Left renal pelvis (tissue), 4 donors: ENCODE measurements around the gene EP400. TPM values are rescaled to one million over a fixed set of nuclear protein-coding genes. Genes with fewer than 3 reads are reported as not detected.
"Not testable (repeated sequence)": the region's sequence is repeated elsewhere in the genome, so short reads cannot be mapped to it uniquely, and the experiment has no call there.

ENCODE experiments used
- DNase-seq, 4 donors: peaks; one replicate each; pipeline ENCODE4 v3.0.0-alpha.2; 2013; ENCODE audit warnings: low read depth in 4 of 4, low spot score in 3 of 4
- polyA plus RNA-seq, 4 donors: library from polyadenylated mRNA; unstranded; fragments of 120-200 nt; gene quantifications; one replicate each; pipeline ENCODE4 v1.2.1, GENCODE V29; 2013; ENCODE audit not compliant: insufficient read length in 4 of 4

EP400 gene
- polyA plus RNA-seq, 4 donors, result 31.9 to 43.0 (median 38.2) TPM

DNA sequence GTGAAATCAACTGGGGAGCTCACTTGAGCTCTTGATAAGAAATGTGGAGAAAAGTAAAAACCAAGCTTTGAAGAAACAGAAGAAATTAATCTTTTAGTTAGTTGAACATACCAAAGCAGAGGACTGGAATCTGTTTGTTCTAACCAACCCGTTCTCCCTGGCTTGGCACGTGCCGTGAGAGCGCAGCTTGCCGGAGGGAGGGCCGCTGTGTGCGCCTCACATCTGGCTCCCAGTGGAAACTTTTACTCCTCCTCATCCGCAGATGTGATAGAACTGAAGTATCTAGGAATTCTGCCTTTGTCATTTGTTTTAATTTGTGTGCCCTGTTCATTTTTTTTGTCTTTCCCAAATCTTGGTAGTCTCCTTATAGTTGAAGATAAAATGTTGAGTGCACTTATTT is 129.5 kb downstream of the EP400 start:
- DNase-seq, result no peak

DNA sequence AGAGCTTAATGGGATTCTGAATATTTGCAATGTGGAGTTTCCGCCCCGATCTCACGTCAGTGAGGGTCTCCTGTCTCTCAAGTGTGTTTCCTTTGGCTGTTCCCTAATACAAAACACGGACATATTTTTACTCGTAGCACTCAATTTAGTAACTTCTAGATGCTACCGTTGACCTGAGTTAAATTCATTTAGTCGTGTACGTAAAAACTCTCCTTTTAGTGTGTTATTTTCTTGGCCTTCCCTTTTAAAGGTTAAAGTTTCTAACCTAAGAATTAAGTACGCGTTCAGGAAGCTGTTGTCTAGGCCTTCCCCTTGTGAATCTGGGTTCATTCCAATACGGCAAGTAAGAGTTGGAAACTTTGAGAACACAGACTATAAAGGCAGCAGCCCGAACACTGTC is 130.0 kb downstream of the EP400 start:
- DNase-seq, result no peak

DNA sequence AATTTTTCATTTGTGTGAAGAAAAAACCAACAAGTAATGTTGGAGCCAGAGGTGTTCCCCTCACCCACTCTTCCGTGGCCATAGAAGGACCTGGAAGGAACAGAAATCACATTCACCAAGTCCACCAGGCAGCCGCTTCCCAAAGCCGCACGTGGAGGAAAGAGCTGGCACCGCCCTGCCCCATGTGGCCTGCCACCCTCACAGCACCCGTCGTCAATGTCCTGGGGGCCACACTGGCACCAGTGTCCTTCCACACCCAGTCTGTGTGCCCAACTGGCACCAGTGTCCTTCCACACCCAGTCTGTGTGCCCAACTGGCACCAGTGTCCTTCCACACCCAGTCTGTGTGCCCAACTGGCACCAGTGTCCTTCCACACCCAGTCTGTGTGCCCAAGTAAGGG is 130.8 kb downstream of the EP400 start:
- DNase-seq, result not testable (repeated sequence)

DNA sequence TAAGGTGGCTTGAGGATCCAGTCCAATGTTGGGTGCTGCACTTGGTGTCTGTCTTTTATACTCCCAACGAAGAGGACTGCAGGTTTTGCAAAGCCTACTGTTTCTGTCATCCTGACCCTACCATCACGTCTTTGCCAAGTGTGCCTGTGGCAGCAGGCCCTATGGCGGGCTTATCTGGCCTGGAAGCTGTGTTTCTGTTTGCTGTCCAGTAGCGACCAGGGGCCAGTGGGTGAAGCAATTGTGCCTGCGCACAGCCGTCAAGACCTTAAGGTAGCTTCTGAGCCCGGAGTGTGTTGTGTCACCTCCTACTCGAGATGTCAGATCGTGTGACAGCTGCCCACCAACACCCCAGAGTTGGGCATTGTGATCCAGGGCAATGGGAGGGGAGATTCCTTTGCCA is 131.7 kb downstream of the EP400 start:
- no peak for DNase-seq

DNA sequence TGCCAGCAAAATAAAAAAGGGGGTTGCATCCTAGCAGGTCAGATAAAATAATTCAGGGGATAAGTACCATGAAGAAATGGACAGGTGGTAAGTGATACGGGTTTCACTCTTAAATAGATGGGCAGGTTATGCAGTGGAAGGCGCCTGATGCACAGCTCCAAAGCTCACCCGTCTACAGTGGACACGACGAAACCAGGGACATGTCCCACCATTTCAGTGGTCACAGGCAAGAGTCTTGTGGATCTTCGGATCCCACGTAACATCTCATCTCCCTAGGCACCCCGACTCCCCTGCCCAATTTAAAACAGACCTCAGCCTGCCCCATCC is 133.8 kb downstream of the EP400 start:
- no peak for DNase-seq

DNA sequence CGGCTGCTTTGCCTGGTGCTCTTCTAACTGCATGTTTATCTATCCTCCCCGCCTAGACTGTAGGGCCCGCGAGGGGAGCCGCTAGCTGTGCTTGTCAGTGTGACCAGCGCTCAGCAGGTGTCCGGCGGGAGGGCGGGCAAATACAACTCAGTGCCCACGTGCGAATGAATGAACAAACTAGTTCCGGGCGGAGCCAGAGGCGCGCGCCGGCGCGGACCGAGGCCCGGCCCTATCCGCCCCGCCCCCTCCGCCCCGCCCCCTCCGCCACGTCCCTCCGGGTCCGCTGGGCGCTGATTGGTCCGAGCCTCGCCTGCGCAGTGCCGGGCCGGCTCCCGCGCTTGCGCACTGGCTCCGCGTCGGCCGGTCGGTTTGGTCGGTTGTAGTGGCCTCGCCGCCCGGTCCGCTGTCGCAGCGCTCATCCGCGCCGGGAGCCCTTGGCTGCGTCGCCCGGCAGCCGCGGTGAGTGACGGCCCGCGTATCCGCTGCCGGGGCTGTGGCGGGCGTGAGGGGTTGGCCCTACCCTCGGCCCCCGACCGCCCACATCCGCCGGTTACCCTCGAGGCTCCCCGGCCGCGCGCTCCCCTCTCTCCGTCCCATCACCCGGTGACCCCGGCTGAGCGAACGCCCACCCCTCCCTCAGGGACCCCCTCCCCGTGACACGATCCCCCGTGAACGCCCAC is 134.3 kb downstream of the EP400 start:
- peak; percentile 54 to 75 (median 64) for DNase-seq

DNA sequence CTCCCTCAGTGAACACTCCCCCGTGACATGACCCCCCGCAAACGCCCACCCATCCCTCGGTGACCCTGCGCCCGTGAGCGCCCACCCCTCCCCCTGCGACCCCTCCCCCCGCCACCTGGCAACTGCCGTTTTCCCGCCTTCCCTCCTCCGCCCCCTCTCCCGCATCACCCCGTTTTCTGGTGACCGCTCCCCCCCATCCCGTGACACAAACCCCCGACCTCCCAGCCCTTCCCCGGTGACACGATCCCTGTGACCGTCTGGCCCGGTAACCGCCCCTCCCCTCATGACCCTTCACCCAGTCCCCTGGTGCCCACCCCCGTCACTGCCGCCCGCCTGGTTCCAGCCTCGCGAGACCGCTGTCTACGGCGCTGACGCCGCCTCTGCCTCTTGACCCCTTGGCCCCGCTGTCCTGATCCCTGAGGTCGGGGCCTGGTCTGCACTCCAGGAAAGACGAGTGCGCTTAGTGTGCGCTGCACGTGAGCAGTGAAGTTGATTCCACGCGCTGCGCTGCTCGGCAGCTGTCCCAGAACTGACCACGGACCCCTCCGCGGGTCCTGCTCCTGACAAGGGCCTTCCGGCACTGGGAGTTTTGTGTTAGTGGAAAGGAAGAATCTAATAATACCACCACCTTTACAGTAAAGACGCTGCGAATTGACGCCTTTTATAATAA is 135.0 kb downstream of the EP400 start:
- DNase-seq, result no peak

DNA sequence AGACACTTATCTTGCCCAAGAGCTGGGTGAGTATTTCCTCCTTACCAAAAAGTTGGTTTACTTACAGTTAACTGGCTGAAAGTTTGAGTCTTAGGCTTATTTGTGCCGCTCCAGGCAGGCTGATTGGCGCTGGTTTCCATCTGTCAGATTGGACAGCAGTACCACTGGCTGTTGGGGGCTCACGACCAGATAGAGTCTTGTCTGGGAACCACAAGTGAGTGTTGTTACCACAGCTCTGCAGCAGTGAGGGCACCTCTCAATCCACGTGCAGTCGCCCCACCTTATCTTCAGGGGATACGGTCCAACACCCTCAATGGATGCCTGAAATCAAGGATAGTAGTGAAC is 135.5 kb downstream of the EP400 start:
- no peak for DNase-seq

DNA sequence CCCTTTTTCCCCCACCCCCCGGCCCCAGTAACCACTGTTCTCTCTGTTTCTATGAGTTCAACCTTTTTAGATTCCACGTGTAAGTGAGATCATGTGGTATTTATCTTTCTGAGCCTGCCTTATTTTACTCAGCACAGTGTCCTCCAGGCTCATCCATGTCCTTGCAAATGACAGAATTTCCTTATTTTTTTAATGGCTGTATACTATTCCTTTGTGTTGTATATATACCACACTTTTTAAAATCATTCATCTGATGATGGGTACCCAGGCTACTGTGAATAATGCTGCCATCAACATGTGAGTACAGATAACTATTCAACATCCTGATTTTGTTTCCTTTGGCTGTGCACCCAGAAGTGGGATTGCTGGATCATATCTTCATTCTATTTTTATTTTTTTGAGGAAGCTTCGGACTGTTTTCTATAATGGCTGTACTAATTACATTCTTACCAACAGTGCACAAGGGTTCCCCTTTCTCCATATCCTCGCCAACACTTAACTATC is 139.7 kb downstream of the EP400 start:
- DNase-seq, result no peak

DNA sequence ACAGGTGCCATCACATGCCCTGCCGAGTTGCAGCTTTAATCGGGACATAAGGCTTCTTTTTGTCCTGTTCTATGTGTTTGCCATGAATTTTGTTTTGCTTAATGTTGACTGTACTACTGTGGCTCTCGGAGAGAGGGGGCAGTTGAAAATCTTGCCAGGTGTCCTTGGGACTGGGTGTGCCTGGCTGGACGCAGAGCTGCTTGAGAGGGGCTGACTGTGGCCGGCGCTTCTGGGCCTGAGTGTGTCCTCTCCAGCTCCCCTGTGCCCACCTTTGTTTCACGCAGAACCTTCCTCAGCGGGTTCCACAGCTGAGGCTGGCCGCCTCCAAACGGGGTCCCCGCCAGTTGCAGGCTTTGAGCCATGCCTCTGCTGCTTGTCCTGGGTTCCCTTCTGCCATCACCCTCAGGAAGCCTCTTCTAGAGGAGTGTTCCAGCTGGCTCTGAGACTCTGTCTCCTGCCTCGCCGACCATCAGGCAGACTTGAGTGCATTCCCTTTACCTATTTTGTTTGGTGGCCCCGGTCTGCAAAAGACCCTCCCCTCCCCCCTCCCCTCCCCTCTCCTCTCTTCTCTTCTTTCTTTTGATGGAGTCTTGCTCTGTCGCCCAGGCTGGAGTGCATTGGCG is 144.6 kb downstream of the EP400 start:
- DNase-seq, result no peak

DNA sequence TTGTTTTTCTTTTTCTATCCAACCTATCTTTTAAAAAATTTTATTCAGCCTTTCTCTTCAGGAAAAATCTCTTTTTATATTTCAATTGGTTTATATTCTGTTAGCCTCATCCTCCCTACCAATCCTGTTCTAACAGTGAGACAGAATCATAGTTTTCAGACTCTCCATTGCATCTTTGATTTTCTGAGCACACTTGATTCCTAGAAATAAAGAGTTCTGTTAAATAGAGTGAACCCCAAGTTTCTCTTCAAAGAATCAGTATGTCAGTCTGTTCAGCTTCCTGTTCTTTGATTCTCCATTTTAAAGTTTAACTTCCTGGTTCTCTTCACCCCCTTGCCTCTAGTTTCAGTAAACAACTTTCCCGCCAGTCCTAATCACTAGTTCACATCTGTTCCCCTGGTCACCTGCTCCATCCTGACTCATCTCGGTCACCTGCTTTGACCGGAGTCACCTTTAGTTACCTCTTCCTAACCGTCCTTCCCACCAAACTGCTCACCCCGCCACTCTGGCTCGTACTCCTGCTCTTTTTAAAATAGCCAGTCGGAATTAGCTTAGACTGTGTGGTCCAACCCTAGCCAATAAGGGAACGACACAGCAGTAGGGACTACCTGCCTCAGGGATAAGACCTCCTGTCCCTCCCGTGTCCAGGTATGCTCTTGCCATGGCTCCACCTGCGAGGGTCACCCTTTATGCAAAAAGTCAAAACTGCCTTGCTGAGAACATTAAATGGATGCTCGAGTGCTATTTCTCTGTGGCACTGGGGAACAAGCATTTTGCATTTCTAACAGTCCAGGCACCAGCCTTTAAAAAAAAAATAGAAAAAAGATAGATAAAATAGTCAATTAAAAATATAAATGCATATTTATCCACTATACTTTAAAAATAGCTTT is 146.0 kb downstream of the EP400 start:
- no peak for DNase-seq

DNA sequence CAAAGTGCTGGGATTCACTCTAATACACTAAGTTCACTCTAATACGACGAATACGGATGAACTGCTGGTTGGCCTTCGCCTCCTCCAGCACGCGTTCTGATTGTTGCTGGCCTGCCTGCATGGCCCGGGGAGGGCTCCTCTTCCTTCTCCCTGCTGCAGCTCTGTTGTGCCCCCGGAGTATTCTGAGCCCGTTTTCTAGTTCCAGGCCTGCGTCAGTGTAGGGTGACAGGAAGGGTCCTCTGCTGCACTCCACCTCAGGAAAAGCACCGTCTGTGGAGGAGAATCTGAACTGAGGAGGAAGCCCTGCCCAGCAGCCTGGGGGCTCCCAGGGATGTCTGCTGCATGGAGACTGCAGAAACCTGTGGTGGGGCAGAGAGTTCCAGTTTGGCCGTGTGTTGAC is 150.0 kb downstream of the EP400 start:
- no peak for DNase-seq

DNA sequence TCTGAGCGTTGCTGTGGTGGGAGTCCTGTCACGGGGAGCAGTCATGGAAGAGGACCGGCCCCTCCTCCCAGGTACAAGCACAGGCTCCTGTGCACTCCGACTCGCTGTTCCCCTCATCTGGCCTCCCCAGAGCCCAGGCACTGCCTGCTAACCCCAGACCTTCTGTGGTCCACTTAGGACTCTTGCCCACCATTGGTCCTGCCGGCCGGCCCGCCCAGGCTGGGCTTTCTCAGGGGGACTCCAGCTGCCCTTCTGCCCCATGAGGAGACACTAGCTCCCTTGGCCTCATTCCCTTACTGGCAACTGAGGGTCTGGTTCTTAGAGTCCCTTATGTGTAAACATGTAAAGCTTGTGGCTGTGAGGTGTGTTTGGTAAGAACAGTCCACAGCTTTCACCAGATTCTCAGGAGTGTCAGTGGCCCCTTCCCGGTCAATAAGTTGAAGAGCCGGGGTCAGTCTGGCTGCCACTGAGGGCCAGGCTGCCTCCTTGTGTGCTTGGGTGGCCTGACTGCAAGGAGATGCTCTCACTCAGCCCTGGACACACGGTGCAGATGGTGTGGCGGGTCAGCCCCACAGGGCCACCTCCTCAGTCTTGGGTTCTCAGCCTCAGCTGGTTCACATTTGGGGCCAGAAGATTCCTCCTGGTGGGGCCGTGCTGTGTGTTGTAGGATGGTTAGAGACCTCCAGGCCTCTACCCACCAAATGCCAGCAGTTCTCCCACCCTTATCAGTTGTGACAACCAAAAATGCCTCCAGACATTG is 150.7 kb downstream of the EP400 start:
- DNase-seq, result no peak

DNA sequence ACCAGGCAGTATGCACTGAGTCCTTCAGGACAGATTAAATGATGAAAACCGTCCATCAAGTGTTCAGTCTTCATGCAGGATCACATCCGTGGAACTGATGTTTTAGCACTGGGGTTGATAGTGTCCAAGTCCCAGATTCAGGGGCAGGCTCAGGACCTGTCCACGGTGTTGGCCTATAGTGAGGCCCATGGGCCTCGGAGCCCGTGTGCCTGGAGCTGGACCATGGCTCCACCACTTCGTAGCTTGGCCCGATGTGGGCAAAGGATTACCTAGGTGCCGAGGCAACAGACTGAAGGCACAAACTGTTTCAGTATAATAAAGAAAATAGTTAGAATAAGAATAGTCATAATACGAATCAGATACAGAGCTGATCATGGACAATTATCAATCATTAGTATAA is 152.6 kb downstream of the EP400 start:
- DNase-seq, result no peak

DNA sequence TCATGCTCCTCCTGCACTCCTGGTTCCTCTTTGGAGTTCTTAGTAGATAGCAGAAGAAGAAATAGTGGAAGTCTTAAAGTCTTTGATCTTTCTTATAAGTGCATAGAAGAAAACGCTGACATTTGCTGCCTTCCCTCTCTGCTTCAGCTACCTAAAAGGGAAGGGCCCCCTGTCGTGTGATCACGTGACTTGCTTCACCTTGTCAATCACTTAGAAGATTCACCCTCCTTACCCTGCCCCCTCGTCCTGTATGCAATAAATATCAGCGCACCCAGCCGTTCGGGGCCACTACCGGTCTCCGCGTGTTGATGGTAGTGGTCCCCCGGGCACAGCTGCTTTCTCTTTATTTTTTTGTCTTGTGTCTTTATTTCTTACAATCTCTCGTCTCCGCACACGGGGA is 153.3 kb downstream of the EP400 start:
- DNase-seq, result not testable (repeated sequence)

DNA sequence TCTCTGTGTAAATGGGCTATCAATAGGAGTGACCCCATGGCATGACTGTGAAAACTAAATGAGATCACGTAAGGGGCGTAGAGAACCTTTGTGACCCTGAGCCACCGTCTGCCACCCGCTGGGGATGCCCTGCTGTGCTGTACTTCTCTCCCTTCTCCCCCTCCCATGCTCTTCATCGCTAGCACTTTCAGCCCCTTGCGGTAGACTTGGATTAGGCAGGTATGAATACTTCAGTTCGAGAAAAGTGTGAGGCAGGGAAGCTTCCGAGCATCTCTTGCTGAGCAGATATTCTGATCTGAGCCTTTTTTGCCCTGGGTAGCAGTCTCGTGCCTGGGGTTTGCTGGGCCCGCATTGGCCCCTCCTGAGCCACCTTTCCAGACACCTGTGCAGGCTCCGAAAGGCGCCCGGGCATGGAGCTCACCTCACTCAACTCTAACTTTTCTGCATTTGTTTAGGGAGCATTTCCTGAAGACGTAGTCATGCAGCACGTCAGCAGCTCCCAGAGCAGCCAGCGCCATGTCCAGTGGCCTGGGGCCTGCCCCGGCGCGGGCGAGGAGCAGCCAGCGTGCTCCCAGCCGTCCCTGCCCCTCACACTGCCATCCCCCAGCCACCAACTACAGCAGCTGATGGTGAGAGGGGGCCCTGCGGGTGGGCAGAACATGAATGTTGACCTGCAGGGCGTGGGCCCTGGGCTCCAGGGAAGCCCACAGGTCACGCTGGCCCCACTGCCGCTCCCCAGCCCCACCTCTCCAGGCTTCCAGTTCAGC is 154.0 kb downstream of the EP400 start:
- no peak for DNase-seq

DNA sequence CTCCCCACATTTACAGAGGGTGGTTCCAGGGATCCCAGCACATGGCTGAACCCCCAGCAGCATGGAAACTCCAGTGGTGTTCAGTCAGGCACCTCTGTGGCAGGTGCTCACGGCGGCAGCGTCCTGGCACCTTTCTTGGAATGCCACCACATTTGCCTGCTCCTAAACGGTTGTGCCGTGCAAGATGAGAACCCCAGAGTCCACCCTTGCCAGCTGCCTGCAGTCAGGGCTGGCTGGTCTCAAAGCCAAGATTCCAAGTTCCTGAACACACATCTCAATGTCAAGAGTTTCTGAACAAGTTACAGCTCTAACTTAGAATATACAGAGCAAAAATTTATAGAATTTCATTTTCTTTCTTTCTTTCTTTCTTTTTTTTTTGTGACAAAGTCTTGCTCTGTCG is 155.7 kb downstream of the EP400 start:
- DNase-seq, result no peak

DNA sequence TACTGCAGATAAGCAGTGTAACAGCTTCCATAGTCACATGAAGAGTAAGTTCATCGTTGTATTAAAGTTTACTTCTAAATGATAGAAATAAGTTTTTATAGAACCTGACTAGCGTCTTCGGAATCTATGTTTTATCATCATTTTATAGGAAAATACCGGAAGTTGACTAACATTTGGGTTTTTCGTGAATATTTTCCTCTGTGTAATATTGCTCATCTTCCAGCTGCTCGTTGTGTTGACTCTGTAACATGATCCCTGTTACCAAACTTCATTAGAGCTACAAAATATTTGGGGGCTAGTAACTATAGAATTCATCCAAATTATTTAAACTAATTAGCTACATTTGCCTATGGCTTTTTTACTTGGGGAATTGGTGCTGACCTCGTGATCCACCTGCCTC is 157.2 kb downstream of the EP400 start:
- DNase-seq, result no peak

DNA sequence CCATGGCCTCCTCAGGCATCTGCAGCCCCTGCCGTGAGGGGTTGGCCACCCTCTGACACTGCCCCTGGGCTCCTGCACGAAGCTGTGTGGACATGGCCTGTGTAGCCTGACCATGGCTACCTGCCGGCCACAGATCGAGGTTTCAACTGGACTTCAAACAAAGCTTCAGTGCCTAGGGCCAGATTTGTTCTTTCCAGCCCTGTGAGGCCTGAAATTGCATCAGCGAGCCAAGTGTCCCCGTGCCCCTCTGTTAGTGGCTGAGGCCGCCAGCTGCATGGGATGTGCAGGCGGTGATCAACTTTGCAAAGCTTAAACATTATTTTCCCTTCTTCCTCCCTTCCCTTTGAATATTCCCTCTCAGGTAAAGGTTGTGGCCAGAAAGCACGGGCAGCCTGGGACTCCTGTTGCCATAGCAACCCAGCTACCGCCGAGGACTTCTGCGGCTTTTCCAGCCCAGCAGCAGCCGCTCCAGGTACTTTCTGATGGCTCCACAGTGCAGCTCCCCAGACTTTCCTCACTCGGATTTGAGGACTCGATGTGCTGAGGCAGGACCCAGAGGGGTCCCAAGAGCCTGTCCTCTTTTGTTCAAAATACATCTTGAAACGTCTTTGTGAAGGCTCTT is 158.6 kb downstream of the EP400 start:
- no peak for DNase-seq
